ENCODE measurements around the gene EIF2B2. TPM values are rescaled to one million over a fixed set of nuclear protein-coding genes. Genes with fewer than 3 reads are reported as not detected.

The EIF2B2 gene
- total and polyA plus RNA-seq, 10 of the 15 experiments (the other 5 are each of a cell fraction or from before 2014, with no cell fraction given): 17.4 to 168 (median 65.5) TPM

- no peak for FAIRE-seq
- H3K79me2 ChIP-seq (ENCODE audit: control insufficient read depth, insufficient read depth, low read length): peaks cover 15% of the 10 kb centered on the region
Observed at GRCh38 chr14:75051556-75051899, 48.8 kb downstream of the EIF2B2 start.

More at GRCh38 chr14:75051556-75051899, 48.8 kb downstream of the EIF2B2 start:
- Histone ChIP-seq H2AFZ (ENCODE audit: control insufficient read depth, low read depth, low read length) (peak overlapping the region; percentile 89), H4K20me1 (ENCODE audit: control insufficient read depth, insufficient read depth) (no peaks in the 10 kb centered on the region), H3K36me3 (ENCODE audit: control insufficient read depth in 2 of 2, insufficient read depth in 2 of 2, low read length in 1 of 2) (no peaks in the 10 kb centered on the region), H3K9ac (ENCODE audit: control insufficient read depth, insufficient read depth, low read length) (peak overlapping the region; percentile 90; the same call in 1 of the 2 replicates), H3K27me3 (replicated peaks in 1 of 2; ENCODE audit: control insufficient read depth in 2 of 2, insufficient read depth in 2 of 2, low read length in 1 of 2) (no peaks in the 10 kb centered on the region), H3K9me3 (replicated peaks; ENCODE audit: control insufficient read depth, insufficient read depth, low read length) (no peaks in the 10 kb centered on the region; the same call in 2 of the 3 replicates), H3K4me1 (ENCODE audit: control insufficient read depth, insufficient read depth, low read length) (no peaks in the 10 kb centered on the region), H3K4me2 (ENCODE audit: control insufficient read depth, insufficient read depth) (peak overlapping the region; percentile 73), H3K27ac (ENCODE audit: control insufficient read depth, insufficient read depth) (peak overlapping the region; percentile 77), H3K4me3 (peak overlapping the region; percentile 65; the same call in 1 of the 2 replicates)
- TF ChIP-seq YBX1 (IDR thresholded peaks at IDR 0.05): 0 out of 2 replicates have a peak, but pooled peaks have one; percentile 68
- TF ChIP-seq NR2C1 (IDR thresholded peaks at IDR 0.05): no peak
- peak; percentile 49; the same call in 1 of the 2 replicates for TF ChIP-seq MLLT1 (IDR thresholded peaks at IDR 0.05)
- in situ Hi-C loops (cut with MboI) (no loop called here), intact Hi-C loops (cut with micrococcal nuclease; ENCODE audit: unreplicated experiment) (no loop called here)
- no TSS peak for BruUV-seq (replicated peaks)
- RAD21 ChIA-PET (ENCODE audit: unreplicated experiment): interaction anchor here (0.7 to 3.3 kb wide), 3 partner anchors 12 to 38 kb away, joined by 3 to 13 read pairs (median 3); partner anchors contain the start of genes ACYP1 and ZC2HC1C
- 20% methylated on average over 5 of the region's 5 CpGs for WGBS (ENCODE audit: insufficient coverage, insufficient replicate concordance, low lambda C conversion rate, missing lambda C conversion rate)
- SMC1A ChIA-PET (ENCODE audit: uncharacterized antibody, unreplicated experiment): interaction anchor here (2.3 kb wide), 1 partner anchor 12 kb away, joined by 15 read pairs; the partner anchor contains the start of gene ACYP1
- POLR2A ChIA-PET: interaction anchor here (0.6 to 1.6 kb wide), 5 partner anchors 12 to 211 kb away, joined by 3 to 17 read pairs (median 4); partner anchors contain the start of gene ACYP1
- DNase-seq (ENCODE audit: low read depth, low spot score) (no peak), ATAC-seq (no peak)
- CTCF ChIA-PET: interaction anchor here (1.0 to 1.1 kb wide), 2 partner anchors 27 to 37 kb away, joined by 3 to 4 read pairs; no protein-coding TSS in a partner anchor

Measured in GM12878 (cell line).